NT2/D1 (cell line): ENCODE results near the gene TNFSF4.
"Not testable (repeated sequence)": the region's sequence is repeated elsewhere in the genome, so short reads cannot be mapped to it uniquely, and the experiment has no call there.

Experiments used
- DNase-seq: peaks from one replicate; pipeline ENCODE4 v3.0.0-alpha.2; 2011; ENCODE audit warnings: low read depth, low spot score
- H3K27me3 ChIP-seq: 2 replicates; pipeline ENCODE4 v1.6.0; 2011; ENCODE audit warnings: mild to moderate bottlenecking; ENCODE audit not compliant: insufficient read length, insufficient read depth
- H3K36me3 ChIP-seq: 2 replicates; pipeline ENCODE4 v1.6.1; 2011; ENCODE audit warnings: mild to moderate bottlenecking, low read length, mixed read lengths; ENCODE audit not compliant: insufficient read depth, insufficient read length
- H3K4me1 ChIP-seq: 2 replicates; pipeline ENCODE4 v1.5.1; 2011; ENCODE audit not compliant: insufficient read depth, insufficient read length
- H3K4me3 ChIP-seq: 2 replicates; pipeline ENCODE4 v1.5.1; 2011; ENCODE audit warnings: low read depth; ENCODE audit not compliant: insufficient read length
- H3K9ac ChIP-seq: 2 replicates; pipeline ENCODE4 v1.6.0; 2011; ENCODE audit warnings: low read depth; ENCODE audit not compliant: insufficient read length
- H3K9me3 ChIP-seq: 2 replicates; pipeline ENCODE4 v1.5.1; 2011; ENCODE audit warnings: mild to moderate bottlenecking, low read length; ENCODE audit not compliant: insufficient read depth
- SUZ12 ChIP-seq: IDR thresholded peaks from 2 replicates; pipeline ENCODE4 v1.6.1; 2011; ENCODE audit not compliant: insufficient read length, insufficient read depth; ENCODE audit errors: extremely low read depth
- YY1 ChIP-seq: IDR thresholded peaks from 2 replicates; pipeline ENCODE4 v1.6.1; 2011; ENCODE audit not compliant: insufficient read length, insufficient read depth
- ZNF274 ChIP-seq: IDR thresholded peaks from 2 replicates; pipeline ENCODE4 v1.6.1; 2011; ENCODE audit warnings: mild to moderate bottlenecking, low read depth, low read length

Gene TNFSF4

DNA sequence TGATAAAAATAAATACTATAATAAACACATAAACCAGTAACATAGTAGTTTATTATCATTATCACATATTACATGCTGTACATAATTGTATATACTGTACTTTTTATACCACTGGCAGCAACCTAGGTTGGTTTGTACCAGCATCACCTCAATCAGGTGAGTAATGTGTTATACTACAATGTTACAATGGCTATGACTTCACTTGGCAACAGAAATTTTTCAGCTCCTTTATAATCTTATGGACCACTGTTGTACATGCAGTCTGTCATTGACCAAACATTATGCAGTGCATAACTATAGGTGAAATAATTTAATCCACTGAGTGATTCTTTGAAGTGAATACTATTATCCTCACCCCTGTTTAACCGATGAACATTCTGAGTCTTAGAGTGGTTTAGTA, 44.5 kb downstream of the TNFSF4 start:
- H3K36me3 ChIP-seq: no peaks in the 10 kb centered on the region
- DNase-seq: no peak
- H3K9me3 ChIP-seq: no peaks in the 10 kb centered on the region
- H3K4me3 ChIP-seq: no peak overlapping the region
- no peaks in the 10 kb centered on the region for H3K4me1 ChIP-seq
- TF ChIP-seq ZNF274: no peak
- no peak for TF ChIP-seq YY1
- no peak for TF ChIP-seq SUZ12
- H3K9ac ChIP-seq: no peak overlapping the region
- no peaks in the 10 kb centered on the region for H3K27me3 ChIP-seq

DNA sequence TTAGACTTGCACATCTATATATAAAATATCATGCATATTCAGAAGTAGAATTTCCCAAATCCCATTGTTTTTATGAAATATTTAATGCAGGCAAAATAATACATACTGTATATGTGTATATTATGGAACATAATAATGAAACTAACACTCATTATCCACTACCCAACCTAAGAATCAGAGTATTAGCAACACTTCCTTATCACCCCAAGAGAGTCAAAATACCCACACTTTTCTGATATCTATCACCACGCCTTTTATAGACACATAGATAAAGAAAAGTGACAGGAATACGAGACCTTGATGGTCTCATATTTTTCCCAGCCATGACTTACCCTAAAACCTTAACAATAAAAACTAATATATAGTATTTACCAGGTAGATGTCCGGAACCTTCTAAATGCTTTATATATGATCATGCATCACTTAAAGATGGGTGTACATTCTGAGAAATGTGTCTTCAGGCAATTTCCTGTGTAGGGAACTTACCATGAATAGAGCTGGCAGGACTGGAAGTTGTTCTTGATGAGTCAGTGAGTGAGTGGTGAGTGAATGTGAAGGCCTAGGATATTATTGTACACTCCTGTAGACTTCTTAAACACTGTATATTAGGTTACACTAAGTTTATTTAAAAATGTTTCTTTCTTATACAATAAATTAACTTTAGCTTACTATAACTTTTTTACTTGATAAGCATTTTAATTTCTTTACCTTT, 45.5 kb downstream of the TNFSF4 start:
- Histone ChIP-seq H3K9ac (no peak overlapping the region), H3K4me3 (no peak overlapping the region), H3K36me3 (no peaks in the 10 kb centered on the region), H3K27me3 (no peaks in the 10 kb centered on the region), H3K4me1 (no peaks in the 10 kb centered on the region), H3K9me3 (no peaks in the 10 kb centered on the region)
- no peak for DNase-seq
- TF ChIP-seq SUZ12 (no peak), ZNF274 (no peak)

DNA sequence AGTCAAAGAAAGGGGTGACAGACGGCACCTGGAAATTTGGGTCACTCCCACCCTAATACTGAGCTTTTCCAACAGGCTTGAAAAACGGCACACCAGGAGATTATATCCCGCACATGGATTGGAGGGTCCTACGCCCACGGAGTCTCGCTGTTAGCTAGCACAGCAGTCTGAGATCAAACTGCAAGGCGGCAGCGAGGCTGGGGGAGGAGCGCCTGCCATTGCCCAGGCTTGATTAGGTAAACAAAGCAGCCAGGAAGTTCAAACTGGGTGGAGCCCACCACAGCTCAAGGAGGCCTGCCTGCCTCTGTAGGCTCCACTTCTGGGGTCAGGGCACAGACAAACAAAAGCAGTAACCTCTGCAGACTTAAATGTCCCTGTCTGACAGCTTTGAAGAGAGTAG, 53.2 kb downstream of the TNFSF4 start:
- H3K4me1 ChIP-seq, DNase-seq, H3K4me3 ChIP-seq, H3K27me3 ChIP-seq, H3K36me3 ChIP-seq, H3K9ac ChIP-seq: not testable (repeated sequence)
- H3K9me3 ChIP-seq: peaks cover 20% of the 10 kb centered on the region

DNA sequence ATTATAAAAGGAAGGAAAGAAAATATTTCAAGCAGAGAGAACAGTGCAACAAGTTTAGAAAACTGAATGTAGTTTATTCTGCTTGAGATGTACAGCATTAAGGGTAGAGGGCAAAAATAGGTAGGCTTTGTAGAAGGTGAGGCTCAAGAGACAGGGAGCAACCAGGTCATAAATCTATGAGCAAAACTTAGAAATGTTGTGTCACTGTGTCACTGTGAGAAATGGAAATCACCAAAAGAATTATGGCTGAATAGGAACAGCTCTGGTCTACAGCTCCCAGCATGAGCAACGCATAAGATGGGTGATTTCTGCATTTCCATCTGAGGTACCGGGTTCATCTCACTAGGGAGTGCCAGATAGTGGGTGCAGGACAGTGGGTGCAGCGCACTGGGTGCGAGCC, 53.6 kb downstream of the TNFSF4 start:
- H3K9ac ChIP-seq: no peak overlapping the region
- DNase-seq: no peak
- H3K9me3 ChIP-seq: peaks cover 20% of the 10 kb centered on the region
- no peaks in the 10 kb centered on the region for H3K27me3 ChIP-seq
- no peaks in the 10 kb centered on the region for H3K4me1 ChIP-seq
- TF ChIP-seq SUZ12: no peak
- no peak for TF ChIP-seq ZNF274
- no peak for TF ChIP-seq YY1
- no peak overlapping the region for H3K4me3 ChIP-seq
- no peaks in the 10 kb centered on the region for H3K36me3 ChIP-seq

DNA sequence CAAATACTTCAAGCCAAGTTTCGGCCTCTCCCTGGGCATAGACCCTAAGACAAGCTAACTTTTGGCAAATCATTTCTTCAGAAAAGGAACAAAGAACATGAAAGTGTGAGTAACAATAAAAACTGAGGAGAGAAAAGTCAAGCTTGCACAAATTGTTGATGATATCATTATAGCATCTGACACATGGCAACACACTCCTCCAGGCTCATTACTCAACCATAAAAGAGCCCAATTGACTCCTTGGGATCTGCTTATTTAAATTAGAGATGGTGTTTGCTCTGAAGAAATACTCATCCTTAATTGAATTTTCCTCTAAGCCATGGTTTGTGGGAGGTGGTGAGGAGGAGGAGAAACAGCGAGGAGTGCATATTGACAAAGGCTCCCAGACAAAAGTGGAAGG, 54.5 kb downstream of the TNFSF4 start:
- no peak for DNase-seq
- TF ChIP-seq YY1: no peak
- no peak for TF ChIP-seq SUZ12
- no peak for TF ChIP-seq ZNF274
- Histone ChIP-seq H3K36me3 (no peaks in the 10 kb centered on the region), H3K27me3 (no peaks in the 10 kb centered on the region), H3K4me1 (no peaks in the 10 kb centered on the region), H3K4me3 (no peak overlapping the region), H3K9ac (no peak overlapping the region), H3K9me3 (peaks cover 20% of the 10 kb centered on the region)

DNA sequence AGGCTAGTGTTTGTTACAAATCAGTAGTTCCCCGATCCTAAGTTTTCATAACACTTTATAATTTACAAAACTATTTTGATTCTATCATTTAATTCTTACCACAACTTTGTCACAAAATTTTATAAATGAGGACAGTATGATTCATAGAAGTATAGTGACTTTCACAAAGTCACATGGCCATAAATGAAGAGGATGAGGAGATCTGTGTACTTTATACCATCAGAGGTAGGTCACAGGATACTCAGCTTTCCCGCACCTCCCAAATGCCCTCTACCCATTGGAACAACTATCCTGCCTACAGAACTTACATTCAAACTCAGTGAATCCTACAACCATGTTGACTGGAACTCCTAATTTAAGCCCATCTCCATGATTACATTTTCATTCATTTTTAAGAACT, 56.3 kb downstream of the TNFSF4 start:
- no peak for DNase-seq

DNA sequence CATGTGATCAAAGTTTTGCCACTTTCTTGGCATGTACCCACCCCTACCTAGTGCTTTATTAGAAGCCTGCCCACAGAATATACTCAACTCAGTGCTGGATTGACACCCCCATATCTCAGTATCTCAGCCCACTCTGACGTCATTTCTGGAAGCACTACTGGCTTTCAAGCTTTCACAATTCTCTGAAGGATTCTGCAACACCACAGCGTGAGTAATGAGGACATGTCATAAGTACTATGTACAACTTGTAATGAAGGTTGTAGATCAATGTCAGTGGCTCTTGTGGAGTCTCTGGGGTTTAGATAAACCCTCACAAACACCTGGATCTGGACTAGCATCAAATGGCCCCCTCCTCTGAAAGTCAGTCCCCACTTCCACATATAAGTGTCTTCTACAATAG, 57.2 kb downstream of the TNFSF4 start:
- TF ChIP-seq YY1 (no peak), SUZ12 (no peak), ZNF274 (no peak)
- no peaks in the 10 kb centered on the region for H3K27me3 ChIP-seq
- H3K4me3 ChIP-seq: no peak overlapping the region
- peaks cover 25% of the 10 kb centered on the region for H3K9me3 ChIP-seq
- no peak for DNase-seq
- H3K36me3 ChIP-seq: no peaks in the 10 kb centered on the region
- H3K9ac ChIP-seq: no peak overlapping the region
- H3K4me1 ChIP-seq: no peaks in the 10 kb centered on the region

More for the DNA sequence above, 56.3 kb downstream of the TNFSF4 start:
- H3K9ac ChIP-seq: no peak overlapping the region
- peaks cover 25% of the 10 kb centered on the region for H3K9me3 ChIP-seq
- TF ChIP-seq SUZ12 (no peak), YY1 (no peak), ZNF274 (no peak)
- no peak overlapping the region for H3K4me3 ChIP-seq
- no peaks in the 10 kb centered on the region for H3K27me3 ChIP-seq
- no peaks in the 10 kb centered on the region for H3K4me1 ChIP-seq
- no peaks in the 10 kb centered on the region for H3K36me3 ChIP-seq

DNA sequence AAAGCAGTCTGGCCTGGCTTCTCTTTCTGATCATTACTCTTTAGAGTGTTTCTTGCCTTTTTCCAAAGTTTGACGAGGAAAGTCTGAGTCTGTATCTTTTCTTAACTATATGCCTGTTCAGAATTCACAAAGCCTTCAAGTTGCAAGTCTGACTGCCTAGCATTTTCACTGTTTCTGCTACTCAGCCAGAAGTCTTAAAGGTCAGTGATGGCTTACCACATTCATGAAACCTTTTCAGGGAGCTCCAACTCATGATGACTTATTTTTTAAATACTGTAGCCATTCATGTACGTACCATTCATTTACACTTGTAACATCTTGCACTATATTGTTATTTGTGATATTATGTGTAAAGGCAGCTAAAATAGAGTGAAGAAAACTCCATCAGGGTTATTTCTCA, 58.2 kb downstream of the TNFSF4 start:
- Histone ChIP-seq H3K9ac (no peak overlapping the region), H3K36me3 (no peaks in the 10 kb centered on the region), H3K4me1 (no peaks in the 10 kb centered on the region), H3K27me3 (no peaks in the 10 kb centered on the region), H3K4me3 (no peak overlapping the region), H3K9me3 (peaks cover 20% of the 10 kb centered on the region)
- DNase-seq: no peak
- TF ChIP-seq SUZ12 (no peak), YY1 (no peak), ZNF274 (no peak)
